Measurements from ENCODE around the gene SH2B3. TPM values are rescaled to one million over a fixed set of nuclear protein-coding genes. Genes with fewer than 3 reads are reported as not detected.
A peak's percentile ranks its signal among the peaks of the same experiment; 100 is the strongest.
"Not testable (repeated sequence)": the region's sequence is repeated elsewhere in the genome, so short reads cannot be mapped to it uniquely, and the experiment has no call there.

The SH2B3 gene
- total RNA-seq, 1 donor from 2014 or later: 18.3 TPM

GRCh38 chr12:111488271-111488670, 82.5 kb downstream of the SH2B3 start:
- Mint-ChIP-seq H3K4me1 (ENCODE audit: low read depth) (peaks cover 24% of the 10 kb centered on the region), H3K36me3 (ENCODE audit: low read depth) (peaks cover 26% of the 10 kb centered on the region), H3K27me3 (ENCODE audit: low read depth) (no peaks in the 10 kb centered on the region), H3K9me3 (ENCODE audit: low read depth) (no peaks in the 10 kb centered on the region), H3K4me3 (ENCODE audit: unreplicated experiment) (no peak overlapping the region), H3K27ac (ENCODE audit: unreplicated experiment) (peak overlapping the region; percentile 61)
- TF ChIP-seq CTCF (IDR thresholded peaks at IDR 0.05): no peak
- DNase-seq (ENCODE audit: low spot score): no peak

- H3K27ac Mint-ChIP-seq (ENCODE audit: unreplicated experiment): peak overlapping the region; percentile 9
- no peak overlapping the region for H3K4me3 Mint-ChIP-seq (ENCODE audit: unreplicated experiment)
- no peaks in the 10 kb centered on the region for H3K27me3 Mint-ChIP-seq (ENCODE audit: low read depth)
- no peaks in the 10 kb centered on the region for H3K9me3 Mint-ChIP-seq (ENCODE audit: low read depth)
- peaks cover 25% of the 10 kb centered on the region for H3K4me1 Mint-ChIP-seq (ENCODE audit: low read depth)
- peaks cover 26% of the 10 kb centered on the region for H3K36me3 Mint-ChIP-seq (ENCODE audit: low read depth)
- no peak for TF ChIP-seq CTCF (IDR thresholded peaks at IDR 0.05)
- no peak for DNase-seq (ENCODE audit: low spot score)
Measured at GRCh38 chr12:111488798-111489197, 83.1 kb downstream of the SH2B3 start.

GRCh38 chr12:111492979-111493378, 87.3 kb downstream of the SH2B3 start:
- Mint-ChIP-seq H3K36me3 (ENCODE audit: low read depth) (peaks cover 34% of the 10 kb centered on the region), H3K27ac (ENCODE audit: unreplicated experiment) (peak overlapping the region; percentile 71), H3K4me1 (ENCODE audit: low read depth) (peaks cover 22% of the 10 kb centered on the region)
- H3K27me3 Mint-ChIP-seq (ENCODE audit: low read depth); H3K4me3 Mint-ChIP-seq (ENCODE audit: unreplicated experiment); DNase-seq (ENCODE audit: low spot score); H3K9me3 Mint-ChIP-seq (ENCODE audit: low read depth): not testable (repeated sequence)

- no peak for TF ChIP-seq CTCF (IDR thresholded peaks at IDR 0.05)
- H3K36me3 Mint-ChIP-seq (ENCODE audit: low read depth): peaks cover 37% of the 10 kb centered on the region
- H3K27ac Mint-ChIP-seq (ENCODE audit: unreplicated experiment): peak overlapping the region; percentile 10
- no peak for DNase-seq (ENCODE audit: low spot score)
- no peaks in the 10 kb centered on the region for H3K27me3 Mint-ChIP-seq (ENCODE audit: low read depth)
- H3K4me1 Mint-ChIP-seq (ENCODE audit: low read depth): peaks cover 13% of the 10 kb centered on the region
- H3K4me3 Mint-ChIP-seq (ENCODE audit: unreplicated experiment): no peak overlapping the region
- H3K9me3 Mint-ChIP-seq (ENCODE audit: low read depth): peaks cover 6% of the 10 kb centered on the region
Measured at GRCh38 chr12:111494676-111495075, 89.0 kb downstream of the SH2B3 start.

Other genes with a start within 250 kb of the SH2B3 start
- 14.2 to 16.0 TPM (median 15.7 TPM) in 3 replicates for gene PHETA1, start 36.8 kb upstream of the SH2B3 start, total RNA-seq
- gene ATXN2, start 193.4 kb downstream of the SH2B3 start, total RNA-seq: 63.7 to 66.8 TPM (median 66.1 TPM) in 3 replicates